Muscle layer of colon (tissue), 2 donors: Measurements from ENCODE around the gene PCCA.
"Not testable (repeated sequence)": the region's sequence is repeated elsewhere in the genome, so short reads cannot be mapped to it uniquely, and the experiment has no call there.

Experiments
- H3K27ac ChIP-seq: one replicate; pipeline ENCODE4 v1.7.0; 2013; ENCODE audit warnings: low read depth, mild to moderate bottlenecking, low read length, moderate library complexity
- H3K27me3 ChIP-seq, 2 donors: one replicate each; pipeline ENCODE4 v1.7.0; 2013; ENCODE audit warnings: low read length in 2 of 2, mild to moderate bottlenecking in 2 of 2; ENCODE audit not compliant: insufficient read depth in 2 of 2, control insufficient read depth in 1 of 2
- H3K36me3 ChIP-seq: one replicate; pipeline ENCODE4 v1.7.0; 2013; ENCODE audit warnings: mild to moderate bottlenecking, low read length; ENCODE audit not compliant: insufficient read depth
- H3K4me1 ChIP-seq: one replicate; pipeline ENCODE4 v1.7.0; 2013; ENCODE audit warnings: mild to moderate bottlenecking, low read length; ENCODE audit not compliant: insufficient read depth
- H3K4me3 ChIP-seq, 2 donors: one replicate each; pipeline ENCODE4 v1.7.0; 2013; ENCODE audit warnings: low read length in 2 of 2, low read depth in 1 of 2, mild to moderate bottlenecking in 1 of 2, moderate library complexity in 1 of 2
- H3K9ac ChIP-seq: one replicate; pipeline ENCODE4 v1.7.0; 2013; ENCODE audit warnings: low read length
- H3K9me3 ChIP-seq: one replicate; pipeline ENCODE4 v1.7.0; 2013; ENCODE audit warnings: mild to moderate bottlenecking, low read length
- donor health status: abdominal sarcoma.
- donor health status: Adenocarcinoma of cecum.

Gene PCCA

DNA sequence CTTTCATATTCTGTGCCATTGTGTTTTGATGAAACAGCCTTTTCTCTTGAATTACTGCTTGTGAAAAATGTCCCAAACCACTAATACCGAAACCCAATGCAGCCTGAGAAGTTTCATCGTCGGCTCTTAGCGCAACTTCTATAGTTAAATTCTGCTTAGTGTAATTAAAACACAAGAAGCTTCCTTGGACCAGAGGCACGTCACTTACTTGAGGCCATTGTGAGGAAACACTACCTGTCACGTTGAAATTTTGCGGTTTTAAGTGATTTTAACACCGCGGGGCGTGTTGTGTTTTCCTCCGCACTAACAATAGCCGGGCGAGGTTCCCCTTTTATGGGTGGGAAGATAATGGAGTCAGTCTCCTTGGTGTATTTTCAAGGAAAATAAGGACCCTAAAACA, 428.8 kb downstream of the PCCA start:
- H3K36me3 ChIP-seq, result no peaks in the 10 kb centered on the region
- H3K27me3 ChIP-seq, result no peaks in the 10 kb centered on the region
- no peak overlapping the region for H3K4me3 ChIP-seq
- no peak overlapping the region for H3K9ac ChIP-seq
- H3K9me3 ChIP-seq, result no peaks in the 10 kb centered on the region
- peaks cover 6% of the 10 kb centered on the region for H3K4me1 ChIP-seq
- H3K27ac ChIP-seq, result no peak overlapping the region

DNA sequence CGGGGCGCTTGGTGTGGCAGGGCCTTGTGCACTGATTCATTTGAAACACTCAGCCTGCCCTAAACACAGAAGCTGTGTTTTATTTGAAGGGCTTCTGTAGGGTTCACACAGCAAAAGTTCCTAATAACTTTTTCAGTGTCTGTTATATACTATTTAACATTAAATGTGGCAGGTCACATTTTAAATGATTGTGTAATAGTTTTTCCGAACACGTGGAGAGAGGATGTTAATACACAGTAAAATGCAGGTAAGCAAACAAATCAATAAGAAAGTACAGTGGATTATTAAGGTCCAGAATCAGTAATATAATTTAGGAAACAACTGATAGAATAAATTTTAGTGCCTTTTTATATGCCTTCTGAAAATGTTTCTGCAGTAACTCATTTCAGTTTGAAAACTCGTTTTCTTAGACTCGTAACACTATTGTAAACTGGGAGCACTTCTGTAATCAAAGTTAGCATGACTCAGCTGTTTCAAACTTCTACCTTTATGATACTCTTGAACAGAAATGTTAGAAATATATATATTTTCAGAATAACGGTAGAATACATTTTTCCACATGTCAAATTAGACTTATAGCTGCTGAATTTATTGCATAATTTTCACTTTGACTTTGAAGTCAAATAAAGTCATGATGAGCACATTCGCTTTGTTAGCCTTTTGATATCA, 429.6 kb downstream of the PCCA start:
- Histone ChIP-seq H3K4me1 (peaks cover 6% of the 10 kb centered on the region), H3K27ac (no peak overlapping the region), H3K27me3 (no peaks in the 10 kb centered on the region), H3K9me3 (no peaks in the 10 kb centered on the region), H3K4me3 (no peak overlapping the region), H3K9ac (no peak overlapping the region), H3K36me3 (no peaks in the 10 kb centered on the region)

DNA sequence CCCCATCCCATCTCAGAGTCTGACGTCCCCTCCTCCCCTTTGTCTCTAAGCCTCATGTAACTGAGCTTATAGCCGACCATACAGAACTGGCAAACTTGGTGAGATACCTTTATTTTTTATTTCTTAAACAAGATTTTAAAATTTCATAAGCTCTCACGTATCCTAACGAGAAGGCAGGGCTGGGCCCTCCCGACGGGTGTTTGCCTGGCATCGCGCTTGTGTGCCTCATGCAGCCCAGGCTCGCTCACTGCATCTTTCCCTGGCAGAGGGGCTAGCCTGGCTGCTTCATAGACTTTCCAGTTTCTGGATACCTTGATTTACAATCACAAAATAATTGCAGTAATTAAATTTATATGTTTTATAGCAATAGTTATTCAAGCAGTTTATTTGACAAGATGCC, 430.7 kb downstream of the PCCA start:
- Histone ChIP-seq H3K4me3 (no peak overlapping the region), H3K9ac (no peak overlapping the region), H3K27me3 (no peaks in the 10 kb centered on the region), H3K9me3 (no peaks in the 10 kb centered on the region), H3K36me3 (no peaks in the 10 kb centered on the region), H3K4me1 (peaks cover 4% of the 10 kb centered on the region), H3K27ac (no peak overlapping the region)

DNA sequence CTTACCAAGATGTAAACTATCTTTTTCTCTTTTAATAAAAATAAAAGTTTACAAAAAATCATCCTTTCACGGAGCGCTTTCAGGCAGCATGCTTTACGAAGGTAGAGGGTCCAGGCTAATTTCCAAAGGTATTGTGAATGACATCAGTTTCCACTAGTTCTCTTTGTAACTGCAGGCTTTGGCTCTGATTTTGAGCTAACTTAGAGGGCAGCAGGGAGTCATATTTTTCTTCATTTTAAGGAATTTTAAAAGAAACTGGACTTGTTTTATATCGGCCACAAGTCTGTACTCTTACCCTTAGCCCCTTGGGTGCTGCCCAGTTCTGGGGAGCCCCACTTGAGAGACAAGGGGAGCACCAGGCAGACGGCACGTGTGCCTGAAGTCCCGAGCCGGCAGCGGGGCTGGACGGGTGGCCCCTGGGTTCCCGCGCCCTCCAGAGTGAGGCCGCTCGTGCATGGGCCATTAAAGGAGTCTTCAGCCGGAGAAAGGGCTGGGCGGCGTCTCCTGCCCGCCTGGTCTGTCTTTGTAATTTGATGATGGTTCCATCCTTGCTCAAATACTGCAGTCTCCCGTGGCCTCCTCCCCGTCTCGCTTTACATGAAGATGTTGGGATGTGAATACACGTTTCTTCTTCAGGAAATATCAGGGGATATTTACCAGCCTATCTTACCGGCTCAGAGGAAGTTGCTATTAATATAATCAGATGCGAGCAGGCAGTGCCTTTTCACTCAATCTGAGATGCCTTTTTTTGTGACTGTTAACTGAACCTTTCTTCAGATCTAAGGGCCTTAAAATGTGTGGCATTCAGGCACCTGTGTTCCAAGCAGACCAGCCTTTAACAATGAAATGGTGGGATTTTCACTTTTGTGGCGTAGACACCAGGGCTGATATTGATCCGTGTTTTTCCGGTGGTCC, 432.3 kb downstream of the PCCA start:
- H3K27me3 ChIP-seq, result no peaks in the 10 kb centered on the region
- no peak overlapping the region for H3K9ac ChIP-seq
- H3K4me3 ChIP-seq, result no peak overlapping the region
- H3K36me3 ChIP-seq, result no peaks in the 10 kb centered on the region
- H3K9me3 ChIP-seq, result no peaks in the 10 kb centered on the region
- H3K27ac ChIP-seq, result no peak overlapping the region
- no peaks in the 10 kb centered on the region for H3K4me1 ChIP-seq

DNA sequence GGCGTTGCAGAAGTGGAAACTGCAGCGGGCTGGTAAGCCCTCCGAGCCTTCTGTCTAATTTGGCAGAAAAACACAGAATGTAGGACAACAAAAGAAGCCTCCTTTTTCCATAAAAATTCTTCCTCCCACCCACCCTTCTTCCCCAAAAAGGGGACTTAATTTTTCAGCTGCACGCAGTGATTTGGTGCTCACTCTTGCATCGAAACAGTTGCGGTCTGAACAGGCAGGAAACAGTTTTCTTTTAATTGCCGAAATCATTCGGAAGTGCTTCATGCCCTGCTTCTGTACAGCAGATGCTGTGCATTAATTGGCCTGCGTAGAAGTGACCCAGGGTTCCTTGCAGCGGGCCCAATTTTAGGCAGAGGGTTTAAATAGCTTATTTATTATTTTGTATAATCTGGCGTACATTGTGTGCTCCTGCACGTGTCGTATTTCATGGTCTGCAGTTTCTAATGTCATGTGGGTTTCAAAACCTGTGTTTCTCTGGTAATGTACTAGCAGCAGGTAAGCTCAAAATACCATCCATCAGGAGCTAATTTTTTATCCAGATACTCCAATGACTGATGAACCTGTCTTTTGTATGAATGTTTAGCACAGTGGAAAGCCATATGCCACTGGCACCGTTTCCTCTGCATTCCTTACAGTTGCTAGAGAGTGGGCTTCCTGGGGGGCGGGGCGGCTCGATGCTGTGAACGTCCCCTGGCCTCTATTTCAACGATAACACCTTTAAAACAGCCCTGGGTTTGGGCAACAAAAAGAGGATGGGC, 433.1 kb downstream of the PCCA start:
- Histone ChIP-seq H3K27ac (no peak overlapping the region), H3K4me3 (no peak overlapping the region), H3K27me3 (no peaks in the 10 kb centered on the region), H3K9ac (no peak overlapping the region), H3K9me3 (no peaks in the 10 kb centered on the region), H3K36me3 (no peaks in the 10 kb centered on the region), H3K4me1 (no peaks in the 10 kb centered on the region)

DNA sequence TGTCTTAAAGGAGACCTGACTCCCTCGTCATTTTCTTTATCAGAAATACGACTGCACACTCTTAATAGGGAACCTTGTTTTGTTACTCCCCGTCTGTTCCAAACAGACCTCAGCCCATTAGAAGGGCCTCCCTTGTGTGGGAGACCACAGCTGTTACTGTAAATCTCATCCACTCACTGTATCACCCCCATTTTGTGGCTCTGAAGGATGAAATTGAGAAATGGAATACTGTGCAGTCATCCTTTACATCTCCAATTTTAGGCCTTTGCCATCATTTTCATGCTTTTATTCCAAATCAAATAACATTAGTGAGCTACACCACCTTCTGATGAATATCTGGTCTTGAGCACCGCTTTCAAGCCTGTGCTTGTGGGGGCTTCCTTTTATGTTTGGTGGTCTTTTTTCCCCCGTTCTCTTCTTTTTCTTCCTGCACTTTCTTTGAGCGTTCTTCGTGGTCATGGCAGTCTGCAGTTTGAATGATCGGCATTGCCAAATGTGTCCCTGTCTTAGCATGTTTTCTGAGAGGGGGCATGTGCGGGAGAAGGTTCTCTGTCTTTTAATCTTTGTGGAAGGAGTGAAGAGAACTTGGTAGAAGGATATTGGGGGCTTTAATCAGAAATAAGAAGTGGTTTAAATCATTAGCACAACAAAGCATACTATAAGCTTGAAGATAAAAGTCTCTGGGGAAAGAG, 433.9 kb downstream of the PCCA start:
- no peaks in the 10 kb centered on the region for H3K27me3 ChIP-seq
- H3K9ac ChIP-seq, result no peak overlapping the region
- no peak overlapping the region for H3K4me3 ChIP-seq
- H3K36me3 ChIP-seq, result peaks cover 3% of the 10 kb centered on the region
- H3K27ac ChIP-seq, result no peak overlapping the region
- no peaks in the 10 kb centered on the region for H3K4me1 ChIP-seq
- H3K9me3 ChIP-seq, result no peaks in the 10 kb centered on the region

DNA sequence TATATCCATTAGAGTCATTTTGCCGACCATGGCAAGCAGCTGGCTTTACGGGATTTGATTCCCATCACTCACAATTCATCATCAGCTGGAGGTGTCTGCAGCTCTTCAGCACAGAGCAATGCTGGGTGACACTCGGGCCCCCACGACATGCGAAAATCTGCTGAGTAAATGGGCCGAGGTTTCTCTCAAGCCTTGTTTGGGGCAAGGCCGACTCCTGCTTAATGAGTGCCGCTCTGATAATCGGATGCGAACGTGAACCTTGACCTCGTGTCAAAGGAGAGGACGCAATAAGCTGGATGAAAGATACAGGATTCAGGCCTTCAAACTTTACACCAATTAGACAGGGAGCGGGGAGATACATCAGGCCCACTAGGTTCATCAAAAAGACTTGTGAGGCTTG, 434.5 kb downstream of the PCCA start:
- H3K36me3 ChIP-seq, result peaks cover 9% of the 10 kb centered on the region
- no peaks in the 10 kb centered on the region for H3K27me3 ChIP-seq
- H3K4me3 ChIP-seq, result no peak overlapping the region
- no peak overlapping the region for H3K9ac ChIP-seq
- H3K27ac ChIP-seq, result no peak overlapping the region
- H3K9me3 ChIP-seq, result no peaks in the 10 kb centered on the region
- no peaks in the 10 kb centered on the region for H3K4me1 ChIP-seq

DNA sequence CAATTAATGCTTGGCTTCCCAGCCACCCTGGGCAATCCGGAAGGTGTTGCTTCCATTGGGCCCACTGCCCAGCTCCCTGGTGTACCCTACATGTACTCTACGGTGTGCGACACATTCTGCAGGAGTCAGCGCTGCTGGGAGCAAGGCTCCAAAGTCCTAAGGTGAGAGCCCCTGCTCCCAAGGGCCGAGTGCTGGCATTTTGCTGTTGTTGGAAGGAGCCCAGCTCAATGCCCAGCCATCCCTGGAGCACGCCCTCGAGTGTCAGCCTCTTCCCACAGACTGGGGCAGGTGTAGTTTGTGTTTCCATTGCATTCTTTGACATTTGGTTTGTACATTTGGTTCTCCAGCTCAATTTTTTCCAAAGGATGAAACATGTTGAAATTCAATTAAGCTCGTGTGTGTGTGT, 435.1 kb downstream of the PCCA start:
- no peak overlapping the region for H3K27ac ChIP-seq
- no peak overlapping the region for H3K9ac ChIP-seq
- no peaks in the 10 kb centered on the region for H3K4me1 ChIP-seq
- no peak overlapping the region for H3K4me3 ChIP-seq
- H3K9me3 ChIP-seq, result no peaks in the 10 kb centered on the region
- no peaks in the 10 kb centered on the region for H3K27me3 ChIP-seq
- H3K36me3 ChIP-seq, result peaks cover 12% of the 10 kb centered on the region

DNA sequence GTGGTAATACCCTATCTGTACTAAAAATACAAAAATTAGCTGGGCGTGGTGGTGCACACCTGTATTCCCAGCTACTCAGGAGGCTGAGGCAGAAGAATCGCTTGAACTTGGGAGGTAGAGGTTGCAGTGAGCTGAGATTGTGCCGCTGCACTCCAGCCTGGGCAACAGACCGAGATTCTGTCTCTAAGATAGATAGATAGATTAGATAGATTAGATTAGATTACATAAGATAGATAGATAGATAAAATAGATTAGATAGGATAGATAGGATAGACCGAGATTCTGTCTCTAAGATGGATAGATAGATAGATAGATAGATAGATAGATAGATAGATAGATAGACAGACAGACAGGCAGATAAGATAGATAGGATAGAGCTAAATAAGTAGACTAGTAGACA, 435.8 kb downstream of the PCCA start:
- H3K27ac ChIP-seq, H3K27me3 ChIP-seq, H3K4me1 ChIP-seq, H3K9me3 ChIP-seq, H3K4me3 ChIP-seq, H3K9ac ChIP-seq: not testable (repeated sequence)
- H3K36me3 ChIP-seq, result peaks cover 12% of the 10 kb centered on the region

DNA sequence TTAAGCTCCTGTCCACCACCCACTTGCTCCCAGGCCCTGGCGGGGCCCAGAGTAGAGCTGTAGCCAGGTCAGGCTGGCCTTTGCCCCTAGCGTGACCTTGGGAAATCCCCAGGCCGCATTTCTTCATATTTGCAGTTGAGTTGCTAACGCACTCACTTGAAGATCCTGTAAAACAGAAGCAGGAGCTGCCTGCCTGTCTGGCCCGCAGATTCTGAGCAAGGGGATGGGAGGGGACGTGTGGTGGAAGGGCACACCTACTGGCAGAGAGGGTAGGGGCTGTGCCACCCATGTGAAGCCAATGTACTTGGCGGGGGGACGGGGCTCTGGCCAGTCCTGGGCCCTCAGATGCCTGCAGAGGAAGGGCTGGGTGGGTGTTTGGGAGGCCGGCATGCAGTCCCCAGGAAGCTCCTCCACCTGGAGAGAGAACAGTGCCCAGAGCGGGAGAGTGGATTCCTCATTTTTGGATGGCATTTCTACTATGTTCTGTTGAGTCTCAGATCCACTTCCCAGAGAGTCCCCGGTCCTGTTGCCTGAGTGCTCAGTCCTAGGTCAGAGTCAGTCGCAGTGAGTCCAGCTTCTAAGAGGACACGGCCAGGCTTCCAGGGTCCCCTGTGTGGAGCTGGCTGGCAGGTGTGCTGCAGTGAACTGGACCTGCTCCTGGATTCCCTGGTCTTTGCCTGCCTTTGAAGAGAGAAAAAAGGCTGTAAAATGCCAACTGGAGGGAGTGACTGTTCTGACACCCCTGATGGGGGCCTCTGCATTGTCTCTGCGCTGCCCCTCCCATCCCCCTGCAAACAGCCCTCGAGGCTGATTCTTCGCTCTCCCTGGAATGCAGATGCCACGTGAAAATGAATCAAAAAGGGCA, 436.8 kb downstream of the PCCA start:
- Histone ChIP-seq H3K4me1 (no peaks in the 10 kb centered on the region), H3K9me3 (no peaks in the 10 kb centered on the region), H3K4me3 (no peak overlapping the region), H3K27me3 (no peaks in the 10 kb centered on the region), H3K9ac (no peak overlapping the region), H3K36me3 (peaks cover 12% of the 10 kb centered on the region), H3K27ac (no peak overlapping the region)
